Measurements from ENCODE around the gene JAK1. TPM values are rescaled to one million over a fixed set of nuclear protein-coding genes. Genes with fewer than 3 reads are reported as not detected.

The JAK1 gene
- total and polyA plus RNA-seq, 9 of the 15 experiments (the other 6 are each of a cell fraction or from before 2014, with no cell fraction given): 9.7 to 44.1 (median 42.5) TPM

DNA sequence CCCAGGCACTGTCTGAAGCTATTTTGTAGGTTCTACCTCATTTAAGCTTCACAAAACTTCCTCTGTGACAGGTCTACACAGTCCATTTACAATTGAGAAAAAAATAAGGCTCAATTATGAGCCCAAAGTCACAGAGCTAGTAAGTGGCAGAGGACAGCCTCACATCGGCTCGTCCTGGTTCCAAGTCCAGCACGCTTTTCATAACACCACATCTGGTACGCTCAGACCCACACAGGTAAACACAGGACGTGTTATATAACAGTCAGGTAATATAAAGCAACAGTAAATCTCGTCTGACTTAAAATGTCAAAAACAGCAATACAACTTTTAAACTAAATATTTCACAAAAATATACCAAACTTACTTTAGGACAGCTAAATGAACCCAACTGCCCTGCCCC, 13.1 kb downstream of the JAK1 start:
- Histone ChIP-seq H3K9me3 (replicated peaks; ENCODE audit: control insufficient read depth, insufficient read depth, low read depth, low read length) (no peaks in the 10 kb centered on the region), H3K27me3 (ENCODE audit: control insufficient read depth in 2 of 2, insufficient read depth in 2 of 2, low read length in 2 of 2) (no peaks in the 10 kb centered on the region), H3K4me1 (replicated peaks in 1 of 2; ENCODE audit: control insufficient read depth in 2 of 2, insufficient read depth in 2 of 2, low read length in 2 of 2) (peaks cover 18 to 52% of the 10 kb centered on the region in 2 experiments), H3K79me2 (ENCODE audit: control insufficient read depth, insufficient read depth, low read length) (peaks cover 81% of the 10 kb centered on the region), H3K4me2 (ENCODE audit: insufficient read depth, low read length) (no peak overlapping the region), H2AFZ (ENCODE audit: low read depth, low read length) (no peak overlapping the region), H3K4me3 (no peak overlapping the region), H3K9ac (ENCODE audit: insufficient read depth in 1 of 2, low read depth in 2 of 2, low read length in 2 of 2) (no peak overlapping the region), H3K36me3 (ENCODE audit: control insufficient read depth, insufficient read depth, low read length) (no peaks in the 10 kb centered on the region), H4K20me1 (replicated peaks; ENCODE audit: control insufficient read depth, insufficient read depth, low read length) (no peaks in the 10 kb centered on the region; the same call in 1 of the 2 replicates), H3K27ac (ENCODE audit: extremely low read depth, low read depth, low read length) (no peak overlapping the region), H3K9me1 (ENCODE audit: control insufficient read depth, insufficient read depth, low read length) (no peaks in the 10 kb centered on the region)
- FAIRE-seq: no peak
- WGBS (ENCODE audit: insufficient coverage, low coverage, missing lambda C conversion rate): 76% methylated on average over 6 of the region's 6 CpGs
- intact Hi-C loops (cut with micrococcal nuclease) (no loop called here), in situ Hi-C loops (cut with MboI) (no loop called here)
- CTCF ChIA-PET (ENCODE audit: low intra/inter-chr PET ratio): no interaction called here
- BruUV-seq (replicated peaks): no TSS peak
- DNase-seq (ENCODE audit: extremely low read depth in 1 of 4, low spot score in 3 of 4): no peak
- POLR2A ChIA-PET: interaction anchor here (2.3 kb wide), 1 partner anchor 9 kb away, joined by 12 read pairs; no protein-coding TSS in a partner anchor
- TF ChIP-seq ZNF584 (CRISPR knock-in tag; IDR thresholded peaks at IDR 0.05; ENCODE audit: low read depth) (no peak), SMARCB1 (IDR thresholded peaks at IDR 0.05; ENCODE audit: insufficient read length, low read depth) (no peak), BHLHE40 (IDR thresholded peaks at IDR 0.05; ENCODE audit: low read length) (no peak)
- no peak for ATAC-seq

DNA sequence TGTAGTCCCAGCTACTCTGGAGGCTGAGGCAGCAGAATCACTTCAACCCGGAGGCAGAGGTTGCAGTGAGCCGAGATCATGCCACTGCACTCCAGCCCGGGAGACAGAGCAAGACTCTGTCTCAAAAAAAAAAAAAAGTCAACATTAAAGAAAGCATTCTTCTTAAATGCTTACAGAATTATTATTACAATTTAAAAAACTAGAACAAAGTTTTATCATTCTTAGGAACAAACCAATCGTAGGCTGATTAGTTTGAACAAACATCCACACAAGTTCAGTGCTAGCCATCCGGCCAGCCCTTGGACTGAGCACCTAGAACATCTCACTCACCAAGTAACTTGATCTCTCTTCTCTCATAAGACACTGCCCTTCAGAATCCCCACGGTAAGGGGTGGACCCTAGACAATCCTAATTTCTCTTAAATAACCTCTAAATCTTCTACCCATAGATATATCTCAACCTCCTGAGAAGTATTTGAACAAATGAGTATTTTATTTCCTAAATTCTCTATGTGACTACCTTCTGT, 16.0 kb downstream of the JAK1 start:
- no peak overlapping the region for H3K27ac ChIP-seq (ENCODE audit: extremely low read depth, low read depth, low read length)
- H2AFZ ChIP-seq (ENCODE audit: low read depth, low read length): no peak overlapping the region
- no peak overlapping the region for H3K4me3 ChIP-seq
- no peak overlapping the region for H3K9ac ChIP-seq (ENCODE audit: insufficient read depth in 1 of 2, low read depth in 2 of 2, low read length in 2 of 2)
- TF ChIP-seq MBD2 (IDR thresholded peaks at IDR 0.05; ENCODE audit: borderline replicate concordance, low read depth) (no peak), TCFL5 (CRISPR knock-in tag; conservative IDR thresholded peaks at IDR 0.05) (no peak), ETV5 (CRISPR knock-in tag; IDR thresholded peaks at IDR 0.05; ENCODE audit: low read depth) (no peak)
- TF ChIP-seq, protein P1, sequence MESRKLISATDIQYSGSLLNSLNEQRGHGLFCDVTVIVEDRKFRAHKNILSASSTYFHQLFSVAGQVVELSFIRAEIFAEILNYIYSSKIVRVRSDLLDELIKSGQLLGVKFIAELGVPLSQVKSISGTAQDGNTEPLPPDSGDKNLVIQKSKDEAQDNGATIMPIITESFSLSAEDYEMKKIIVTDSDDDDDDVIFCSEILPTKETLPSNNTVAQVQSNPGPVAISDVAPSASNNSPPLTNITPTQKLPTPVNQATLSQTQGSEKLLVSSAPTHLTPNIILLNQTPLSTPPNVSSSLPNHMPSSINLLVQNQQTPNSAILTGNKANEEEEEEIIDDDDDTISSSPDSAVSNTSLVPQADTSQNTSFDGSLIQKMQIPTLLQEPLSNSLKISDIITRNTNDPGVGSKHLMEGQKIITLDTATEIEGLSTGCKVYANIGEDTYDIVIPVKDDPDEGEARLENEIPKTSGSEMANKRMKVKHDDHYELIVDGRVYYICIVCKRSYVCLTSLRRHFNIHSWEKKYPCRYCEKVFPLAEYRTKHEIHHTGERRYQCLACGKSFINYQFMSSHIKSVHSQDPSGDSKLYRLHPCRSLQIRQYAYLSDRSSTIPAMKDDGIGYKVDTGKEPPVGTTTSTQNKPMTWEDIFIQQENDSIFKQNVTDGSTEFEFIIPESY (CRISPR knock-in tag; IDR thresholded peaks at IDR 0.05): peak; percentile 46; the same call in 1 of the 2 replicates
- no peaks in the 10 kb centered on the region for H3K27me3 ChIP-seq (ENCODE audit: control insufficient read depth in 2 of 2, insufficient read depth in 2 of 2, low read length in 2 of 2)
- POLR2A ChIA-PET: interaction anchor here (1.0 kb wide), 1 partner anchor 86 kb away, joined by 3 read pairs; no protein-coding TSS in a partner anchor
- 62% methylated on average over 6 of the region's 6 CpGs for WGBS (ENCODE audit: insufficient coverage, low coverage, missing lambda C conversion rate)
- H3K9me3 ChIP-seq (replicated peaks; ENCODE audit: control insufficient read depth, insufficient read depth, low read depth, low read length): no peaks in the 10 kb centered on the region
- peak; percentile 50 for ATAC-seq
- H3K4me2 ChIP-seq (ENCODE audit: insufficient read depth, low read length): no peak overlapping the region
- no peaks in the 10 kb centered on the region for H3K36me3 ChIP-seq (ENCODE audit: control insufficient read depth, insufficient read depth, low read length)
- DNase-seq (ENCODE audit: extremely low read depth in 1 of 4, low spot score in 3 of 4): no peak
- no TSS peak for BruUV-seq (replicated peaks)
- in situ Hi-C loops (cut with MboI) (no loop called here), intact Hi-C loops (cut with micrococcal nuclease) (no loop called here)
- CTCF ChIA-PET (ENCODE audit: low intra/inter-chr PET ratio): no interaction called here
- no peak for FAIRE-seq
- no peaks in the 10 kb centered on the region; the same call in 1 of the 2 replicates for H4K20me1 ChIP-seq (replicated peaks; ENCODE audit: control insufficient read depth, insufficient read depth, low read length)
- H3K9me1 ChIP-seq (ENCODE audit: control insufficient read depth, insufficient read depth, low read length): no peaks in the 10 kb centered on the region
- peaks cover 0 to 41% of the 10 kb centered on the region in 2 experiments; a peak in 3 of 5 replicates for H3K4me1 ChIP-seq (replicated peaks in 1 of 2; ENCODE audit: control insufficient read depth in 2 of 2, insufficient read depth in 2 of 2, low read length in 2 of 2)
- peaks cover 78% of the 10 kb centered on the region for H3K79me2 ChIP-seq (ENCODE audit: control insufficient read depth, insufficient read depth, low read length)

All from K562 (cell line).